GM19438 (cell line): ENCODE data around the gene CENPT.

Experiments
- ATAC-seq: cut with Tn5 transposase; IDR thresholded peaks from one replicate; pipeline ENCODE4 v1.9.1; 2021; ENCODE audit warnings: low read depth; ENCODE audit not compliant: unreplicated experiment

CENPT gene

DNA sequence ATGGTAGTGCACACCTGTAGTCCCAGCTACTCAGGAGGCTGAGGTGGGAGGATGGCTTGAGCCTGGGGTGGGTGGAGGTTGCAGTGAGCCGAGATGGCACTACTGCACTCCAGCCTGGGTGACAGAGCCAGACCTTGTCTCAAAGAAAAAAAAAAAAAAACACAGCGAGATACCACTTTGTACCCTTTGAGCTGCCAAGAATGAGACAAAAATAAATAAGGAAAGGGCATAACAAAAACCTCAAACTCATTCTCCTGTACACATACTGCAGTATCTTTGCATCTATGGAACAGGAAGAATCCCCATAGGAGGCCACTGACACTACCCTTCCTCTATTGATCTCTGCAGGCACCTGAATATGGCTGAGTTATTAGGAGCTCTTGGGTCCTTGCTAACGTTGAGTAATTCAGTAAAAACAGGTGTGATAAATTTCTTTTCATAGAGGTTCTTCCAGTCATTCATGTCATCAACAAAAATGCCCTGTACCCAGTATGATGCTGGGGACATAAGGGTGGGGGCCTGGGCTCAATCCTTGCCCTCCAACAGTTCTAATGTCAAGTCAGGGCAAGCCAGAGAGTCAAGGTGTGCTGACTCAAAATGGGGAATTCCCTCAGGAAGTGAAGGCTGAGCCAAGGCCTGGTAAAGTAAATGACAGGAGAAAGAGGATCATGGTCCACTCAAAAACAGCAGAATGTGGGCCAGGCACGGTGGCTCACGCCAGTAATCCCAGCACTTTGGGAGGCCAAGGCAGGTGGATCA, 68.1 kb downstream of the CENPT start:
- no peak for ATAC-seq
